Fibroblast of villous mesenchyme (primary cell): ENCODE results near the gene LMF1. TPM values are rescaled to one million over a fixed set of nuclear protein-coding genes. Genes with fewer than 3 reads are reported as not detected.

Source experiments
- DNase-seq: peaks from one replicate; pipeline ENCODE4 v3.0.0-alpha.2; 2010; ENCODE audit warnings: low read depth
- H3K4me3 ChIP-seq: 2 replicates; pipeline ENCODE4 v1.5.1; 2011; ENCODE audit warnings: low read depth, mild to moderate bottlenecking, low read length
- CTCF ChIP-seq: IDR thresholded peaks from 2 replicates; pipeline ENCODE4 v1.5.1; 2012; ENCODE audit warnings: low read depth, mild to moderate bottlenecking, low read length; ENCODE audit not compliant: insufficient read depth
- total RNA-seq: library from RNA; depleted of rRNA; stranded (reverse); fragments of >200 nt; gene quantifications from 2 replicates; pipeline ENCODE4 v1.2.3, GENCODE V29; 2012

Gene LMF1
- total RNA-seq, 1 donor = 13.0 TPM

GRCh38 chr16:1013593-1013900 is 42.8 kb upstream of the LMF1 start:
- no peak for DNase-seq
- no peak for TF ChIP-seq CTCF
- H3K4me3 ChIP-seq = no peak overlapping the region

GRCh38 chr16:1012722-1013592 is 42.2 kb upstream of the LMF1 start:
- H3K4me3 ChIP-seq = no peak overlapping the region
- no peak for DNase-seq
- TF ChIP-seq CTCF = no peak

GRCh38 chr16:1012135-1012534 is 41.4 kb upstream of the LMF1 start:
- no peak overlapping the region for H3K4me3 ChIP-seq
- DNase-seq = no peak
- no peak for TF ChIP-seq CTCF

GRCh38 chr16:1011316-1012082 is 40.7 kb upstream of the LMF1 start:
- DNase-seq = no peak
- no peak for TF ChIP-seq CTCF
- no peak overlapping the region for H3K4me3 ChIP-seq

GRCh38 chr16:1010815-1011214 is 40.0 kb upstream of the LMF1 start:
- no peak overlapping the region for H3K4me3 ChIP-seq
- TF ChIP-seq CTCF = no peak
- no peak for DNase-seq

- DNase-seq = no peak
Observed at GRCh38 chr16:1010251-1010650, 39.5 kb upstream of the LMF1 start.

More at GRCh38 chr16:1010251-1010650, 39.5 kb upstream of the LMF1 start:
- no peak overlapping the region for H3K4me3 ChIP-seq
- no peak for TF ChIP-seq CTCF
